IPS-20b (cell line): ENCODE data around the gene HLCS.

Source experiments
- H3K27ac ChIP-seq: one replicate; pipeline ENCODE4 v1.5.1; 2013; ENCODE audit warnings: low read length
- H3K27me3 ChIP-seq: 2 replicates; pipeline ENCODE4 v1.6.1; 2013; ENCODE audit warnings: mild to moderate bottlenecking, low read length, inconsistent platforms; ENCODE audit not compliant: insufficient read depth
- H3K36me3 ChIP-seq: 2 replicates; pipeline ENCODE4 v1.6.1; 2013; ENCODE audit warnings: low read depth, mild to moderate bottlenecking, inconsistent platforms, low read length, moderate library complexity; ENCODE audit not compliant: insufficient read depth
- H3K4me1 ChIP-seq: 2 replicates; pipeline ENCODE4 v1.6.1; 2013; ENCODE audit warnings: mild to moderate bottlenecking, control low read depth, inconsistent platforms, low read length, moderate library complexity; ENCODE audit not compliant: insufficient read depth
- H3K4me3 ChIP-seq: 2 replicates; pipeline ENCODE4 v1.5.1; 2013; ENCODE audit warnings: mild to moderate bottlenecking, low read length, inconsistent platforms
- H3K9ac ChIP-seq: 2 replicates; pipeline ENCODE4 v1.6.1; 2013; ENCODE audit warnings: low read depth, mild to moderate bottlenecking, inconsistent platforms, low read length, moderate library complexity
- H3K9me3 ChIP-seq: 2 replicates; pipeline ENCODE4 v1.6.1; 2013; ENCODE audit warnings: mild to moderate bottlenecking, low read depth, low read length, inconsistent platforms; ENCODE audit not compliant: insufficient read depth

The HLCS gene

DNA sequence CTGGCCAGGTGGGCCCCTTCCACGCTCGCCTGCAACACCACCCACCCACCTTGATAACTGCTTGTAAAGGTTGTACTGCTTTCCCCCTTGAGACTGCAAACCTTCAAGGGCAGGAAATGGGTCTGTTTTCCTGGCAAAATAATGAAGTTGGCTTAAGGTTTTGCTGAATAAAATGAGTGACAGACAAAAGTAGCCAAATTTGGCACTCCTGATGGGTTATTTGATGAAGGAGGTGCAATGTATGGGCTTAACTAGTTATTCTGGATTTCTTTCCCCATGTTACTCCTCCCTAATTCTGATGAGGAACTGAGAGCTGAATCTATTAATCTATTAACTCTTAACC lies 14.6 kb upstream of the HLCS start:
- no peak overlapping the region for H3K27ac ChIP-seq
- H3K4me1 ChIP-seq: peaks cover 6% of the 10 kb centered on the region; the same call in 1 of the 2 replicates
- peaks cover 33% of the 10 kb centered on the region for H3K27me3 ChIP-seq
- H3K9ac ChIP-seq: no peak overlapping the region; the same call in 1 of the 2 replicates
- H3K9me3 ChIP-seq: no peaks in the 10 kb centered on the region
- H3K4me3 ChIP-seq: peak overlapping the region; percentile 65; the same call in 1 of the 2 replicates
- H3K36me3 ChIP-seq: no peaks in the 10 kb centered on the region

DNA sequence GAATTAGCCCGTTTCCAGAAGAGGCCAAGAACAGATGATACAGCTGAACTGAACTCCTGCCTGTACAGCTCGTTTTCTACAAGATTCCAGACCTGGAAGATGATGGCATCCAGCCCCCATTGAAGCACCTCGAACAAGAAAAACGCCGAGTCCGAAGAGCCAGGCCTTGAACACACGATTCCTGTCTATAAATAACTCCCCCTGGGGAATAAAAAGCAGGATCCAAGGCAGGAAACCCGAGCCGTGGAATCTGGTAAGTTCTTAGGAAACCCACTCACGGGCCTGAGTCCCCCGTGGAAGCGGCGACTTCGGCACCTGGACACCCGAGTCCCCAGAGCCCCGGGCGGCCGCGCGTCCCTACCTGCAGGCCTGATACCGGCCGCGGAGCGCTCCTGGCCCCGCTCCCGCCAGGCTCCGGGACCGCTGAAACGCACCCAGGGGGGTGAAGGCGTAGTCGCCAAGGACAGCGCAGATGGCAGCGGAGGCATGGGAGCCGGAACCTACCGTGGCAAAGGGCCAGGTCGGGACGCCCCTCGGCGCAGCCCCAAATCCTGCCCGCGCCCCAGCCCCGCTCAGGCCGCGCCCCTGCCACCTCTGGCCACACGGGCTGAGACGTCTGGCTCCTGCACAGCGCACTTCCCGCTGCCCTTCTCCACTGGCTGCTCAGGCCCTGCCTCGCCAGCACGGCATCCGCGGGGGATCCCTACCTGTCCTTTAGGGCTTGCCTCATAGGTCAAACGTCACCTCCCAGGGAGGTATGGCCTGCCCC lies 14.0 kb upstream of the HLCS start:
- H3K9me3 ChIP-seq: no peaks in the 10 kb centered on the region
- peak overlapping the region; percentile 47; the same call in 1 of the 2 replicates for H3K9ac ChIP-seq
- no peak overlapping the region for H3K27ac ChIP-seq
- H3K4me3 ChIP-seq: peak overlapping the region; percentile 65
- peaks cover 6% of the 10 kb centered on the region; the same call in 1 of the 2 replicates for H3K4me1 ChIP-seq
- no peaks in the 10 kb centered on the region for H3K36me3 ChIP-seq
- H3K27me3 ChIP-seq: peaks cover 33% of the 10 kb centered on the region

DNA sequence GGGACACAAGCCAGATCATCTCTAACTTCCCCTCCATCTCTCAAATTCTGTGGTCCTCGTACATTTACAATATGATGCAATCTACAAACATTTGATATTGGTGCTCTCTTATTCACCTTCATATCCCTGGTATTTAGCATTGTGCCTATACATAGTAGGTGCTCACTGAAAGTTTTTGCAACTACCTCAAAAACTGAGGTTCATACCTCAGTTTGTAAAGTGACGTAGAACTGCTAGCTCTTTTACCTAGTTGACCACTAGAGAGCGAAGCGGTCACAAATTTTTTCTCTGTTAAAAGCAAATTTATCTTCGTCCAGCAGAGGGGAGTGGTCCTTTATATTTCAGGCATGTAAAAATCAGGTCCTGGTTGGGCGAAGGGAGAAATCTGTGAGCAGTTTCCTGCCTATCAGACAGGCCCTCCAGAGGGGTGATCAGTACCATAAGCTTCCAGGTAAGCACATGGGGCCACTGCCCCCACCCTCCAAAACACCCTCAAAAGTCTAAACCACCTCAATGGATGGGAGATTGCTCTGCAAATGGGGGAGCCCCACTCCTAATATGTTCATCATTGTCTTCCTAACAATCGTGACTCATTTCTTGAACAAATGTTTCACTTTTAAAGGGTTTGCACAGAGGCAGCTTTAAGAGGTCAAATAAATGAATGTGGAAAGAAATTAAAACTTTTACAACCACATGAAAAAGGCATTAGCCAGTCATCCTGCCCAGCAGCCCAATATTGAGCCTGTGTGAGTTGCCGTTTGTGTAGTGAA lies 10.6 kb upstream of the HLCS start:
- Histone ChIP-seq H3K27ac (no peak overlapping the region), H3K27me3 (peaks cover 28% of the 10 kb centered on the region), H3K9ac (no peak overlapping the region), H3K4me1 (peaks cover 6% of the 10 kb centered on the region; the same call in 1 of the 2 replicates), H3K9me3 (no peaks in the 10 kb centered on the region), H3K36me3 (no peaks in the 10 kb centered on the region), H3K4me3 (no peak overlapping the region)

DNA sequence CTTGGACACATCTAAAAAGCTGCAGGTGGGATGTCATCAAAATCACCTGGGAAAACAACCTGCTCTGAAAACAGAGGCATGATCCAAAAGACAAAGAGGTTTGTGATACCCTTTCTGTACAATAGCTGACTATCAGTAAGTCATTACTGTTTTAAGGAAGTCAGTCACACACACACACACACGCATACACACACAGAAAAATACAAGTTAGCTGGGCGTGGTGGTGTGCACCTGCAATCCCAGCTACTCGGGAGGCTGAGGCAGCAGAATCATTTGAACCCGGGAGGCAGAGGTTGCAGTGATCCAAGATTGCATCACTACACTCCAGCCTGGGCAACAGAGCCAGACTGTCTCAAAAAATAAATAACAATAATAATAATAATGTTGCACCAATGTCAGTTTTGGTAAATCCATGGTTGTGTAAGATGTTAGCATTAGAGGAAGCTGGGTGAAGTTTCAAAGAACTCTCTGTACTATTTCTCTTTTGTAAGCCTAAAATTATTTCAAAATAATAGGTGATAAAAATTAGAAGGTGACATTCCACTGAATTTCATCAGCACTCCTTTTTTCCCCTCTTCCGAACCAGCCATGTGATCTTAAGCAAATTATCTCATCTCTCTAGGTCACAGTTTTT lies 9.9 kb upstream of the HLCS start:
- no peaks in the 10 kb centered on the region for H3K9me3 ChIP-seq
- H3K4me1 ChIP-seq: peaks cover 6% of the 10 kb centered on the region; the same call in 1 of the 2 replicates
- no peak overlapping the region for H3K27ac ChIP-seq
- H3K4me3 ChIP-seq: no peak overlapping the region
- H3K9ac ChIP-seq: no peak overlapping the region
- peaks cover 21% of the 10 kb centered on the region for H3K27me3 ChIP-seq
- H3K36me3 ChIP-seq: no peaks in the 10 kb centered on the region

DNA sequence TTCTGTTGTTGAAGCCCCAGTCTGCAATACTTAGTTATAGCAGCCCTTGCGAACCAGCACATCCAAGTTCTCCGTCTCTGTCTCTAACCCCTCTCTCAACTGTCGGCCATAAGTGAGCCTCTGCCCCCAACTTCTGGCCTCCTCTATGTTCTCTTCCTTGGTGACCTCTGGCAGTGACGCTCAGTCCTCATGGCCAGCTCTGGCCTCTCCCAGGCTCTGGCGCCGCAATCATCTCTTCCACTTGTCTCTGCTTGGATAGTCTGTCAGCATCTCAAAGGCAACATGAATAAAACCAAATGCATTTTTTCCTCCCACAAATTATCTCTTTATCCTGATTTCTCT lies 8.4 kb upstream of the HLCS start:
- Histone ChIP-seq H3K4me1 (peaks cover 6% of the 10 kb centered on the region; the same call in 1 of the 2 replicates), H3K9ac (no peak overlapping the region), H3K4me3 (no peak overlapping the region), H3K9me3 (no peaks in the 10 kb centered on the region), H3K36me3 (no peaks in the 10 kb centered on the region), H3K27ac (no peak overlapping the region), H3K27me3 (peaks cover 6% of the 10 kb centered on the region)

DNA sequence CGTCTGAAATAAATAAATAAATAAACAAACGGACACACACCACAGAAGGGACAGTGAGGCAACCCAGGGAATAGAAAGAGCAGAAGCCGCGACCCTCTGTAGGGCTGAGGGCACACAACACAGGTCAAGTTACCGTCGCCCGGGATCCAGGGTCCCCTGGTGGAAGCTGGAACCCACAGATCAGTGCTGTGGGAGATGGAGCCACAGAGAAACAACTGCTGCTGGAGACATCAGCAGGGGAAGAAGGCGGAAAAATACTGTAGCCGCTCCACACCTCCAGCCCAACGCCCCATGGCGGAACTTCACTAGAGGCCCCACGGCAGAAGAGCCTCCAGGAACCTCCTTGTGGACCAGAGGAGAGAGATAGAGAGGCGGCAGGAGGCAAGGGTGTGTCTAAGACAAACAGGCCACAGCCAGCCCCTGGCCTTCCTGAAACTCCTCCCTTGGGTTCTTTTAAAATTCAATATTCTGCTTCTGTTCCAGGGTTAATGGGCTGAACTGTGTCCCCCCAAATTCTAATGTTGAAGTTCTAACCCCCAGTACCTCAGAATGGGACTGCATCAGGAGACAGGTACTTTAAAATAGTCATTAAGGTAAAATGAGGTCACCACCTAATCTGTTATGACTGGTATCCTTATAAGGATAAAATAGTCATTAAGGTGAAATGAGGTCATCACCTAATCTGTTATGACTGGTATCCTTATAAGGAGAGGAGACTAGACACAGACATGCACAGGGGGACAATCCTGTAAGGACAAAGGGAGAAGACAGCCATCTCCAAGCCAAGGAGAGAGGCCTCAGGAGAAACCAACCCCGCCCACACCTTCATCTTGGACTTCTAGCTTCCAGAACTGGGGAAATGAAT lies 7.7 kb upstream of the HLCS start:
- Histone ChIP-seq H3K27me3 (0 out of 2 replicates have a peak, but pooled peaks cover under 1% of the 10 kb centered on the region), H3K4me3 (no peak overlapping the region), H3K36me3 (0 out of 2 replicates have a peak, but pooled peaks cover 2% of the 10 kb centered on the region), H3K4me1 (peaks cover 6% of the 10 kb centered on the region; the same call in 1 of the 2 replicates), H3K9ac (no peak overlapping the region), H3K27ac (no peak overlapping the region), H3K9me3 (no peaks in the 10 kb centered on the region)

DNA sequence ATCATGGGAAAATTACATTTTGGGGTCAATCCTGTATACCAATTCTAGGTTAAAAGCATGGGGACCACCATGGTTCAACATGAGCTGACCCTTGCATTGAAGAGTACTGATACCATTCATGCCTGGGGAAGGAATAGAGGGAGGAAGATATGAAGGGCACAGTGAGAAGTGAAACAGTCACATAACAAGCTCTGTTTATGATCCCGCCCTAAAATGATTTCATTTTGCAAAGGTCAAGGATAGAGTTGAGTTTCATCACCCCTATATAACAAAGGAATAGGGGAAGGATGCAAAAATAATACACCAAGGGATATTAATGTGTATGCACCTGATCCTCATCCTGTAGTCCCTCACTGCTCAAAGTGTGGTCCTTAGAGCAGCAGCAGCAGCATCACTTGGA lies 2.5 kb upstream of the HLCS start:
- Histone ChIP-seq H3K4me1 (peaks cover 9% of the 10 kb centered on the region), H3K27me3 (peaks cover 3% of the 10 kb centered on the region; the same call in 1 of the 2 replicates), H3K4me3 (no peak overlapping the region), H3K27ac (no peak overlapping the region), H3K9me3 (no peaks in the 10 kb centered on the region), H3K36me3 (0 out of 2 replicates have a peak, but pooled peaks cover 12% of the 10 kb centered on the region), H3K9ac (no peak overlapping the region)

DNA sequence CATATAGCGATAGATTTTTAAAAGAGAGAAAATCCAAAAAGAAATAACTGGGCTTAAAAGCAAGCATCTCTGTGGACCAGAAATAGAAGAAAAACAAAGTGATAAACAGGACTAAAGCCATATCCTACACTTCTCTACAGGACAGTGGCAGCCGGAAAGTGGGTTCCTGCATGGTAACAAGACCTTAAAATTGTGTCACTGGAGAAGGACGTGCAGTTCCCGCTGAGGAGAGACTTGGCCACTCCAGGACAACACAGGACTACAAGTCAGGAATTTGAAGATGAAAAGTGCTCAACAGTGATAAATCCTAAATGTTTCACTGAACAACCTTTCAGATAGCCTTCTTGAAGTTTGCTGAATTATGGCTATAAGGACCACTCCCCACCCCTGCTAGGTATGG lies 1.9 kb upstream of the HLCS start:
- no peaks in the 10 kb centered on the region for H3K9me3 ChIP-seq
- H3K36me3 ChIP-seq: 0 out of 2 replicates have a peak, but pooled peaks cover 12% of the 10 kb centered on the region
- no peak overlapping the region for H3K4me3 ChIP-seq
- no peak overlapping the region for H3K9ac ChIP-seq
- peaks cover 3% of the 10 kb centered on the region; the same call in 1 of the 2 replicates for H3K27me3 ChIP-seq
- H3K4me1 ChIP-seq: peaks cover 9% of the 10 kb centered on the region
- H3K27ac ChIP-seq: no peak overlapping the region

DNA sequence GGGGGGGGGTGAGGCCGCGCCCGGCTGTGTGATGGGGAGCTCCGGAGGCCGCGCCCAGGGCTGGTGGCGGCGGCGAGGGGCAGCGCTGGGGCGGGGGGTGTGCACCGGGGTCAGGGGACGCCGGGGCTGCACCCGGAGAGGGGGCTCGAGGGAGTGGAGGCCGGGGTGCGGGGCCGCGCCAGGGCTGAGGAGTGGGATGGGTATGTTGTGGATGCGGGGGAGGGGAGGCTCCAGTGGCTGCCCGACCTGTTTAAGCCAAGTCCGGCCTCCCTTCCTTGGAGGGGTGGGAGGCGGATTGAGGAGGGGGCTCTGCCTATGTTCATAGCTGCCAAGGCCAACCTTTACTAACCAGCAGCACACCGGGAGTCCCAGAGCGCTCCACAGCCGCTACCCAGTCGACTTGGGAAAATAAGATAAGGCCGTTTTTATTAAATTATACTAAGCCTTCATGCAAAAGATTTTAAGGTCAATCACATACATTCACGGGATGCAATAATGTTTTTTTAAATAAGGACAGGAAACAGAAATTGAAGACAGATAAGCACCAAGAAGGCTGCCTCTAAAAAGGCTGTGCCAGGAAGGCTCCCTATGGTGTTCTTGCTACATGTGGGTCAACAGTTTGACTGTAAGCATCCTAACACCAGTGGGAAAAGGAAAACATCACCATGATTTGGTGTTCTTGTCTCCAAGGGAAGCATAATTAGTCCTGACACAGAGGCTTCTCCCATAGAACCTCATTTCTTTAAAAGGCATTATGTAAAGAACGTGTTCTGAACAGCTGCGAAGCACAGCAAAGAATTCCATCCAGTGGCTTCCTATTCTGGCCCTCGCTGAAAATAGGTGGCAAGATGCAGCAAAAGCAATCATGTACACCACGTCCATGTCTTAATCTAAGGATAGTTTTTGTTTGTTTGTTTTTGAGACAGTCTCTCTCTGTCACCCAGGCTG lies 626 bp upstream of the HLCS start:
- Histone ChIP-seq H3K27me3 (peaks cover 3% of the 10 kb centered on the region; the same call in 1 of the 2 replicates), H3K27ac (no peak overlapping the region), H3K4me1 (peaks cover 9% of the 10 kb centered on the region), H3K4me3 (peak overlapping the region; percentile 62), H3K9me3 (no peaks in the 10 kb centered on the region), H3K9ac (peak overlapping the region; percentile 56; the same call in 1 of the 2 replicates), H3K36me3 (0 out of 2 replicates have a peak, but pooled peaks cover 12% of the 10 kb centered on the region)

DNA sequence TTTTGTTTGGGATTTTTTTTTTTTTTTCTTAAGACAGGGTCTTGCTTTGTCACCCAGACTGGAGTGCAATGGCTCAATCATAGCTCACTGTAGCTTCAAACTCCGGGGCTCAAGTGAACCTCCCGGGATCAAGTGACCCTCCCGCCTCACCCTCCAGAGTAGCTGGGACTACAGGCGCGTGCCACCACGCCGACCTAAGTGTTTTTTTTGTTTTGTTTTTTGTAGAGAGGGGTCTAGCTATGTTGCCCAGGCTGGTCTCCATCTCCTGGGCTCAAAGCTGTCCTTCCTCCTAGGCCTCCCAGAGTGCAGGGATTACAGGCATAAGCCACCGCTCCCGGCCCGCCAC lies 776 bp downstream of the HLCS start:
- Histone ChIP-seq H3K4me3 (peak overlapping the region; percentile 69; the same call in 1 of the 2 replicates), H3K9ac (peak overlapping the region; percentile 59; the same call in 1 of the 2 replicates), H3K9me3 (no peaks in the 10 kb centered on the region), H3K4me1 (peaks cover 9% of the 10 kb centered on the region), H3K36me3 (0 out of 2 replicates have a peak, but pooled peaks cover 12% of the 10 kb centered on the region), H3K27me3 (peaks cover 3% of the 10 kb centered on the region; the same call in 1 of the 2 replicates), H3K27ac (no peak overlapping the region)
